ENCODE measurements around the gene SNX13.

GRCh38 chr7:17863809-17864143, 76.5 kb downstream of the SNX13 start:
- TF ChIP-seq CTCF (IDR thresholded peaks at IDR 0.05) = no peak
- TF ChIP-seq EZH2 (IDR thresholded peaks at IDR 0.05; ENCODE audit: borderline replicate concordance, insufficient read depth, low read depth, low read length, poor library complexity, severe bottlenecking) = no peak
